GM12878 (cell line): Measurements from ENCODE around the gene SEC24A. TPM values are rescaled to one million over a fixed set of nuclear protein-coding genes. Genes with fewer than 3 reads are reported as not detected.

ENCODE experiments used
- BCL11A ChIP-seq: IDR thresholded peaks from 2 replicates; pipeline ENCODE4 v1.6.1; 2011; ENCODE audit warnings: low read depth, low read length
- CBX5 ChIP-seq: sonication (generic); IDR thresholded peaks from 2 replicates; pipeline ENCODE4 v1.6.1; 2016; ENCODE audit warnings: low read depth, moderate library complexity, mild to moderate bottlenecking, inconsistent platforms
- CREB1 ChIP-seq: IDR thresholded peaks from 2 replicates; pipeline ENCODE4 v1.6.1; 2012; ENCODE audit warnings: low read depth, mild to moderate bottlenecking, inconsistent platforms
- CREM ChIP-seq: IDR thresholded peaks from 2 replicates; pipeline ENCODE4 v1.6.1; 2014; ENCODE audit warnings: antibody characterized with exemption, low read depth
- HDAC6 ChIP-seq: fragments of 200-600 bp; sonication (generic); IDR thresholded peaks from one replicate; pipeline ENCODE4 v1.8.0; 2017; ENCODE audit warnings: antibody characterized with exemption; ENCODE audit not compliant: unreplicated experiment
- HDGF ChIP-seq: fragments of 450-650 bp; IDR thresholded peaks from 2 replicates; pipeline ENCODE4 v1.6.1; 2016; ENCODE audit warnings: antibody characterized with exemption
- IKZF2 ChIP-seq, 2 experiments: fragments of 450-650 bp; IDR thresholded peaks; 2 replicates each; pipeline ENCODE4 v1.6.1; 2017; ENCODE audit warnings: mild to moderate bottlenecking in 2 of 2, moderate library complexity in 2 of 2
- KAT2A ChIP-seq: conservative IDR thresholded peaks from 2 replicates; pipeline ENCODE4 v1.6.1; 2011; ENCODE audit warnings: low read depth, low read length; ENCODE audit not compliant: control insufficient read depth
- MTA3 ChIP-seq: IDR thresholded peaks from 2 replicates; pipeline ENCODE4 v1.6.1; 2012; ENCODE audit warnings: low read length, inconsistent platforms, borderline replicate concordance
- MYC ChIP-seq: IDR thresholded peaks from 2 replicates; pipeline ENCODE4 v1.6.1; 2011; ENCODE audit warnings: mild to moderate bottlenecking, low read length, moderate library complexity, inconsistent platforms; ENCODE audit not compliant: insufficient read depth, insufficient replicate concordance, insufficient read length, severe bottlenecking
- PRDM15 ChIP-seq: fragments of 450-650 bp; formaldehyde crosslinking; IDR thresholded peaks from 2 replicates; pipeline ENCODE4 v1.4.0; 2020; ENCODE audit warnings: mild to moderate bottlenecking, moderate library complexity
- RB1 ChIP-seq: fragments of 450-650 bp; formaldehyde crosslinking; IDR thresholded peaks from 2 replicates; pipeline ENCODE4 v1.6.1; 2017; ENCODE audit warnings: mild to moderate bottlenecking, borderline replicate concordance
- RCOR1 ChIP-seq: conservative IDR thresholded peaks from 2 replicates; pipeline ENCODE4 v1.6.1; 2012; ENCODE audit warnings: low read depth, low read length, improper control_type of control experiment
- REST ChIP-seq: IDR thresholded peaks from 2 replicates; pipeline ENCODE4 v1.6.1; 2012; ENCODE audit warnings: mild to moderate bottlenecking, low read depth, low read length
- SIN3A ChIP-seq: IDR thresholded peaks from 2 replicates; pipeline ENCODE4 v1.6.1; 2012; ENCODE audit warnings: low read depth, low read length, improper control_type of control experiment
- SPI1 ChIP-seq: IDR thresholded peaks from 2 replicates; pipeline ENCODE4 v1.6.1; 2011; ENCODE audit warnings: low read depth, mild to moderate bottlenecking, low read length, moderate library complexity, borderline replicate concordance; ENCODE audit not compliant: insufficient read depth
- USF1 ChIP-seq: IDR thresholded peaks from 2 replicates; pipeline ENCODE4 v1.6.1; 2011; ENCODE audit warnings: borderline replicate concordance, low read depth, mild to moderate bottlenecking, moderate library complexity, mixed read lengths, low read length; ENCODE audit not compliant: insufficient read depth; ENCODE audit errors: extremely low read length
- ZNF384 ChIP-seq: IDR thresholded peaks from 2 replicates; pipeline ENCODE4 v1.6.1; 2012; ENCODE audit warnings: low read depth, mild to moderate bottlenecking, low read length, improper control_type of control experiment, borderline replicate concordance
- ZSCAN29 ChIP-seq: fragments of 450-650 bp; IDR thresholded peaks from 2 replicates; pipeline ENCODE4 v1.6.1; 2017; ENCODE audit warnings: mild to moderate bottlenecking, moderate library complexity
- polyA plus RNA-seq, 11 experiments: library from polyadenylated mRNA; depleted of rRNA in 4 of 11; unstranded in 6 of 11; stranded (reverse) in 5 of 11; fragments of >200 nt; fragmentation: Nextera tagmentation in 4 of 11; fragmentation: Illumina TruSeq in 1 of 11; extraction: Ambion mirVana in 4 of 11; extraction: Trizol in 1 of 11; gene quantifications; 1 replicate in 1 of 11; 2 replicates in 10 of 11; pipeline versions ENCODE4 v1.2.1 to v1.2.3, GENCODE V29; 2011 to 2016; ENCODE audit warnings: inconsistent platforms in 2 of 11, missing spikeins in 2 of 11, low read depth in 1 of 11
- total RNA-seq, 4 experiments: library from RNA; depleted of rRNA in 3 of 4; stranded (reverse); fragments of >200 nt in 3 of 4; fragmentation: Illumina TruSeq in 1 of 4; extraction: Trizol in 1 of 4; gene quantifications; 2 replicates each; pipeline versions ENCODE4 v1.2.1 to v1.2.3, GENCODE V29; 2013 to 2021
- TF ChIP-seq, protein P1 (sequence below): fragments of 450-650 bp; IDR thresholded peaks from 2 replicates; pipeline ENCODE4 v1.6.1; 2016; ENCODE audit warnings: mild to moderate bottlenecking
- TF ChIP-seq, protein P2 (sequence below): IDR thresholded peaks from 2 replicates; pipeline ENCODE4 v1.6.1; 2011; ENCODE audit warnings: mild to moderate bottlenecking, low read depth, low read length, moderate library complexity; ENCODE audit not compliant: insufficient replicate concordance

SEC24A gene
- total and polyA plus RNA-seq, 10 of the 15 experiments (the other 5 are each of a cell fraction or from before 2014, with no cell fraction given) = 7.1 to 52.2 (median 22.8) TPM

GRCh38 chr5:134603059-134603458, 45.5 kb upstream of the SEC24A start (continued):
- TF ChIP-seq RCOR1 (no peak), USF1 (no peak), CREM (no peak), CREB1 (0 out of 2 replicates have a peak, but pooled peaks have one; percentile 38), RB1 (no peak), REST (no peak), MTA3 (no peak), PRDM15 (CRISPR knock-in tag) (no peak), SPI1 (no peak), SIN3A (no peak), HDGF (no peak), BCL11A (no peak), ZSCAN29 (no peak), CBX5 (no peak), MYC (no peak), KAT2A (no peak), IKZF2 (IDR thresholded peaks at IDR 0.05) (no peak; a peak in 1 of 4 replicates), ZNF384 (no peak), HDAC6 (no peak)
- TF ChIP-seq, protein P1, sequence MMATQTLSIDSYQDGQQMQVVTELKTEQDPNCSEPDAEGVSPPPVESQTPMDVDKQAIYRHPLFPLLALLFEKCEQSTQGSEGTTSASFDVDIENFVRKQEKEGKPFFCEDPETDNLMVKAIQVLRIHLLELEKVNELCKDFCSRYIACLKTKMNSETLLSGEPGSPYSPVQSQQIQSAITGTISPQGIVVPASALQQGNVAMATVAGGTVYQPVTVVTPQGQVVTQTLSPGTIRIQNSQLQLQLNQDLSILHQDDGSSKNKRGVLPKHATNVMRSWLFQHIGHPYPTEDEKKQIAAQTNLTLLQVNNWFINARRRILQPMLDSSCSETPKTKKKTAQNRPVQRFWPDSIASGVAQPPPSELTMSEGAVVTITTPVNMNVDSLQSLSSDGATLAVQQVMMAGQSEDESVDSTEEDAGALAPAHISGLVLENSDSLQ = peak; percentile 87
- TF ChIP-seq, protein P2, sequence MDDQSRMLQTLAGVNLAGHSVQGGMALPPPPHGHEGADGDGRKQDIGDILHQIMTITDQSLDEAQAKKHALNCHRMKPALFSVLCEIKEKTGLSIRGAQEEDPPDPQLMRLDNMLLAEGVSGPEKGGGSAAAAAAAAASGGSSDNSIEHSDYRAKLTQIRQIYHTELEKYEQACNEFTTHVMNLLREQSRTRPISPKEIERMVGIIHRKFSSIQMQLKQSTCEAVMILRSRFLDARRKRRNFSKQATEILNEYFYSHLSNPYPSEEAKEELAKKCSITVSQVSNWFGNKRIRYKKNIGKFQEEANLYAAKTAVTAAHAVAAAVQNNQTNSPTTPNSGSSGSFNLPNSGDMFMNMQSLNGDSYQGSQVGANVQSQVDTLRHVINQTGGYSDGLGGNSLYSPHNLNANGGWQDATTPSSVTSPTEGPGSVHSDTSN = peak; percentile 63
